GM21423 (cell line): ENCODE data around the gene TMEM19.
A peak's percentile ranks its signal among the peaks of the same experiment; 100 is the strongest.

Experiments
- ATAC-seq: cut with Tn5 transposase; IDR thresholded peaks from one replicate; pipeline ENCODE4 v1.9.1; 2021; ENCODE audit warnings: mild to moderate bottlenecking, moderate library complexity; ENCODE audit not compliant: unreplicated experiment

Gene TMEM19

GRCh38 chr12:71685914-71686657, at the start of gene TMEM19:
Gene TMEM19, plus strand, starts transcription at chr12:71686082. Its CDS starts 599 bp downstream, at chr12:71686681.
- peak; percentile 89 for ATAC-seq

GRCh38 chr12:71636704-71637115, 49.2 kb upstream of the TMEM19 start:
- ATAC-seq = no peak

GRCh38 chr12:71638499-71638898, 47.4 kb upstream of the TMEM19 start:
- ATAC-seq = no peak

DNA sequence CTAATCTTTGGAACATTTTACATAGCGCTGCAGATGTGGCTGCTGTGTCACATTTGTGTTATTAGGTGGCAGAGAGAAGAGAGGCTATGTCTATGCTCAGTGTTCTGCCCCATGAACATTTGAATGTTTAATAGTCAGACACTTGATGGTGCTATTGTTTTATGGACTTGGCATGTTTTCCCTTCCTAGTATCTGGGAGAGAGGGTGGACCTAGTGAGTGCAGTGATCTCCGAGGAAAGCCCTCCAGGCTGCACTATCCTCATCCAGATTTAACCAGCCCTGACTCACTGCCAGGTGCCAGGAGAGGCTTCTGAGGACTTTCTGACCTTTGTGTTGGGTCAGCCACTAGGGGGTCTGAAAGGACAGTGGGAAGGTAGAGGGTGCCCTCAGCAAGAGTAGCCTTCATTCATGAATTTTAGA, 46.5 kb upstream of the TMEM19 start:
- ATAC-seq = no peak

DNA sequence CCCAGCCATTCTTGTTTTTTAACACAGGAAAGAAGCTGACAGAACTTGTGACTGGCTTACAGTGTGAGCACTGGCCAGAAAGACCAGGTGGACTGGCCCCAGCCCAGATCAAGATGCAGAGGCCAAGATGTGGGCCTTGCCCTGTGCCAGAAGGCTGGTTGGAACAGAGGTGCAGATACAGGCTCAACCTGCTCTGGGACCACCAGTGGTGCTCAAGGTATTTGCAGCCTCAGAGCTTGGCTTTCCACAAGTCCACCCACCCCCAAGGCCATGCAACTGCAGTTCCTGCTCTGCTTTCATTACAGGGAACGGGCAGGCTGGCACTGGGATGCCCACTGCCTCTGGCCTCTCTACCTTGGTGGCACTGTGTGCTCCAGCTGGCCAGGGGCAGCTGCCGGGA, 45.6 kb upstream of the TMEM19 start:
- ATAC-seq = no peak

DNA sequence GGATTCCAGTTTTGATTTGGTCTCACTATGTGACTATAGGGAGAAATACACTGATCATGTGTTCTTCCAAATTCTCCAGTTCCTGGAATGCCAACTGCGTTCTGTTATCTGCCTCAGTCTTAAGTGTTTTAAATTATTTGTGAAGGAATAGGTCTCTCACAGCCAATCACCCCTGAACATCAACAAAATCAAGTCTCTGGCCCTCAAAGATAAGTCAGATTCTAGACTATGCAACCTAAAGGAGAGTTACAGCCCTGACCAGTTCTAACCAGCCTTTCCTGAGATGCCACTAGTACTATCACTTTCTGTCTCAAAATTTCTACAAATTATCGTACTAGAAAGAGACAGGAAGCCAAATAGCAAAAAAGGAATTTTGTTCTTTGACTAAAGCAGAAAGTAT, 44.5 kb upstream of the TMEM19 start:
- no peak for ATAC-seq

GRCh38 chr12:71642264-71642663, 43.6 kb upstream of the TMEM19 start:
- ATAC-seq = no peak

- no peak for ATAC-seq
Observed at GRCh38 chr12:71645268-71645667, 40.6 kb upstream of the TMEM19 start.

DNA sequence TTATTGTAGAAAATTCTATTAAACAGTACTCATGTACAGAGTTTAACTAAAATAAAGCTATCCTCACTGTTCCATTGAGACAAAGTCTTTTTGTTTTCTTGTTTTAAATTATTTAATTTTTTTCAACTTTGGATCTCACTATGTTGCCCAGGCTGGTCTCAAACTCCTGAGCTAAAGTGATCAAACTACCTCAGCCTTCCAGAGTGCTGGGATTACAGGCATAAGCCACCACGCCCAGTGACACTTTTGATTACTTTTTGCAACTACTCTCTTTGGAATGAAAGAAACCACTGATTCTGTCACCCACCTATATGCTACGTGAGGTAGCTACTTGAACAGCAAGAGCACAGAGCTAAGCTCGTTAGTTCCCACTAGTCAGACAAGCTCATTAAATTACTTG, 39.4 kb upstream of the TMEM19 start:
- no peak for ATAC-seq

DNA sequence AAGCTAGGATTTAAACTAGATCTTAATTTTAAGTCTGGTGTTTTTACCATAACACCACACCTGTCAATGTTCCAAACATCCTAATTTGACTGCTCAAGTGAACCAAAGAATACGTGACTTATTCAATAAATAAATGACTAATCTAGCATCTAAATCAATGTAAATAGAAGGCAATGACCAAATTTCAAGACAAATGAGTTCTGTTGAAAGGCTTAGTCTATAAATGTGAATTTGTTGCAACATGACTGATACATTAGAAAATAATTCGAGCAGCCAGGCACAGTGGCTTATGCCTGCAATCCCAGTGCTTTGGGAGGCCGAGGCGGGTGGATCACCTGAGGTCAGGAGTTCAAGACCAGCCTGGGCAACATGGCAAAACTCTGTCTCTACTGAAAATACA, 37.3 kb upstream of the TMEM19 start:
- no peak for ATAC-seq

GRCh38 chr12:71649401-71649800, 36.5 kb upstream of the TMEM19 start:
- no peak for ATAC-seq

DNA sequence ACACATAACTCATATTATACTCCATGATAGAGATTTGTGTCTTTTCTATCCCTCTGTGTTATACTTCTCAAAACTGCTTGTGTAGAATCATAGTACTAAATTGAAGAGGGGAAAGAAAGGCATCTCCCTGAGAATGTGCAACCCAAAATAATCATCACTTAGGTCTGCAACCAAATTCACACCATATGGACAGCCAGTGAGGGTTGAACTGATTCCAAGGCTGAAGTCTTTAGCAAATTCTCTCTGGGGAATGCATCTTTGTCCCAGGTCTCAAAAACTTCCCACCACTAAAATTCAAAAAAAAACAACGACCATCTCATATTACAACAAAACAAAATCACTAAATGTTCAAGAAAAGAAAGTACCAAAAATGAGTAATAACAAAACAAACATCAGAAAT, 33.2 kb upstream of the TMEM19 start:
- ATAC-seq = no peak

DNA sequence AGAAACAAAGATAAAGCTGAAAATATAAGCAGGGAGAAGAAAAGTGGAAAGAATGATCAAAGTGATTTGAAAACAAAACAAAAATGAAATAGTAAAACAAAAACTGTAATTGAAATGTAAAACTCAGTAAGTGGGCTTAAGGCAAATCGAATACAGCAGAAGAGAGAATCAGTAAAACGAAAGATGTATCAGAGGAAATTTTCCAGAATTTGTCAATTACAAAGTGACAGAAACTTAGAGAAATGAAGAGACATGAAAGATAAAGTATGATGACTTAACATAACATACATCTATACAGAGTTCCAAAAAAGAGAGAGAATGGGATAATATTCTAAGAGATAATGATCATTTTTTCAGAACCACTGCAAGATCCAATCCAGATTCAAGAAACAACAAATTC, 32.7 kb upstream of the TMEM19 start:
- ATAC-seq = no peak

- no peak for ATAC-seq
Observed at GRCh38 chr12:71654200-71654599, 31.7 kb upstream of the TMEM19 start.

GRCh38 chr12:71655495-71655894, 30.4 kb upstream of the TMEM19 start:
- ATAC-seq = no peak

DNA sequence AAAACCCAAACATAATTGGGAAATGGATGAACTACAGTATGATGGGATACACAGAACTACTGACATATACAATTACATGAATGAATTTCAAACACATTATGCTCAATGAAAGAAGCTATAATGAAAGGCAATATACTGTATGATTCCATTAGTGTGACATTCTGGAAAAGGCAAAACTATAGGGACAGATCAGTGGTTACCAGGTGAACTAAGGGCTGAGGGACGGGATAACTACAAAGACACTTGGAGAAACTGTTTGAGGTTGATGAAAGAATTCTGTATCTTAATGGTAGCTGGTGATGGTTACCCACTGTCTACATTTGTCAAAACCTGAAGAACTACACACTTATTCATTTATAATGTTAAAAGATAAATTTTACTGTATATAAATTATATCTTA, 30.0 kb upstream of the TMEM19 start:
- ATAC-seq = no peak

DNA sequence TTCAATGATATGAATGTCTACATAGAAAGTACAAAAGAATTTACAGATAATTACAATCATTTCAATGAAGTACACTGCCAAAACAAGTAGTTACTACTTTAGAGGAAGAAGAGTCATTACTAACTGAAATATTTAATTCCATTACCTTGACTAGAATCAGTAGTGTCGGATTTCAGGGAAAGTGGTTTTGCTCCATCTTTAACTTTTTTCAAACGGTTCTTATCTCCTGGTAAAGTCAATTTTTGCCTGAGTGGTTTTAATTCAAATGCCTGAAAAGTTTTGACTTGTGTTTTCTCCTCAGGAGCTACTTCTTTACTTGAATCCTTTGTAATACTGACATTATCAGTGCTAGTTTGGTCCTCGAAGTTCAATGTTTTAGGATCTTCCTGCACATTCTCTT, 29.1 kb upstream of the TMEM19 start:
- no peak for ATAC-seq

DNA sequence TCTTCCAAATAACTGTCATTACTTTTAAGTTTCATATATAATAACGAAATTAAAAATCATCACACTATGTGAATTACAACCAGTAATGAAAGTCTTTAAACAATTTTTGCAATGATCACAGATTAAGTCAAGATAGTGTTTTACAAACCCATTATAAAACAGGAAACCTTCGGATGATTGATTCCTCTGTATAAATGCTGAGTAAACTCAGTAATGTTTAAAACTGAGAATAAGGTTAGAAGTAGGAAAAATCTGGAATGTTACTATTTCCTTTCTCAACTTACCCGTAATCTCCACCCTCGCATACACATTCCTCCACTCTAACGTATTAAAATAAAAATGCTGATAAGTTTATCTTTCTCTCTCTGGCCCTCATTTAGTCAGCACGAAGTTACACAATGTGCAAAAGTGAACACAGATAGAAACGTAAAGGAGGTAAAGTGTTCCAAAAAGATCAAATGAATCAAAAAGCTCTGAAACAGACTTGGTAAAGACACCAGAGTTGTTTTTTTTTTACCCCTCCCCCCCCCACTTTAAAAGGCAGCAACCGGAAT, 23.8 kb upstream of the TMEM19 start:
- no peak for ATAC-seq

DNA sequence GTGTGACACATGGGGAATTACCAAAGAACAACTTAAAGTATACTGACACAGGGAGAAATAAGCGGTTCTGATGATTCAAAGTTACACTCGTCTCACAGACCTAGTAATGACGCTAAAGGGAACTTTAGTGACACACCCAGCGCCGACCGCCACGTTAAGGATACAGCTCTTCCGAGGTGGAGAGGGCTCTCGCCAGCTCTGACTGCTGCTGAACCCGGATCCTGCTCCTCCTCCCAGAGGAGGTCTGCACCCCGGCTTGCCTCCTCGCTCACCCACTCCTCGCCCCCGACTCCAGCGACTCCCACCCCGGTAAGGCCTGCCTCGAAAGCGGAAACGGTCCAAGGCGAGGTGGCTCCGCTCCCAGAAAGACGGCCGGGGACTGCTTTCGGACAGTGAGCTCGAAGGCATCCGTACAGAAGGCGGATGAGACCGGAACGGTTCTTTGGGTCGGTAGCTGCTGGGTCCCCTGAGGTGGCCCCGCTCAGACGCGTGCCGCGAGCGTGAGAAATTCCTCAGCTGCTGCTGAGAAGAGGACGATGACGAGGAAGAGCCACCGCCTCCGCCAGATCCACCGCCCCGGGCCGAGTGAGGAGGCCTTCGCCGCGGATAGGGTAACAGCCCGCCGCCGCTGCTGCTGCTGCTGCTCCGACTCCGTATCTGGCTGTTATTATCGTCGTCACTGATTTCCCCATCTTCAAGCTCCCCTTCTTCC, 22.9 kb upstream of the TMEM19 start:
- ATAC-seq = peak; percentile 21

GRCh38 chr12:71663561-71664410, 22.1 kb upstream of the TMEM19 start, which contains the start of the genes THAP2 and ZFC3H1:
Gene THAP2, plus strand, starts transcription at chr12:71664301. Its CDS starts 209 bp downstream, at chr12:71664510.
Gene ZFC3H1, minus strand, starts transcription at chr12:71663848. Its CDS starts 238 bp downstream, at chr12:71663610.
- peak; percentile 90 for ATAC-seq
